Fibroblast of pulmonary artery (primary cell): Measurements from ENCODE around the gene MTCL1.

Source experiments
- DNase-seq: peaks from one replicate; pipeline ENCODE4 v3.0.0-alpha.2; 2010; ENCODE audit warnings: low read depth
- H3K4me3 ChIP-seq: replicated peaks from 2 replicates; pipeline ENCODE4 v1.5.1; 2011; ENCODE audit warnings: low read depth, mild to moderate bottlenecking, control low read depth, low read length, moderate library complexity
- CTCF ChIP-seq: IDR thresholded peaks from 2 replicates; pipeline ENCODE4 v1.5.1; 2011; ENCODE audit warnings: mild to moderate bottlenecking, control low read depth, low read length, inconsistent platforms; ENCODE audit errors: missing control alignments

MTCL1 gene

GRCh38 chr18:8709248-8710059 lies 4.1 kb downstream of the MTCL1 start:
- DNase-seq: no peak
- TF ChIP-seq CTCF: no peak
- no peak overlapping the region for H3K4me3 ChIP-seq

GRCh38 chr18:8711736-8712135 lies 6.4 kb downstream of the MTCL1 start:
- TF ChIP-seq CTCF: no peak
- DNase-seq: no peak
- H3K4me3 ChIP-seq: no peak overlapping the region

GRCh38 chr18:8713691-8714090 lies 8.3 kb downstream of the MTCL1 start:
- TF ChIP-seq CTCF: no peak
- no peak for DNase-seq
- no peak overlapping the region for H3K4me3 ChIP-seq

GRCh38 chr18:8715599-8715998 lies 10.2 kb downstream of the MTCL1 start:
- no peak overlapping the region for H3K4me3 ChIP-seq
- TF ChIP-seq CTCF: no peak
- no peak for DNase-seq

GRCh38 chr18:8717011-8717770 lies 11.8 kb downstream of the MTCL1 start:
- no peak overlapping the region for H3K4me3 ChIP-seq
- no peak for DNase-seq
- TF ChIP-seq CTCF: no peak

- no peak for DNase-seq
- no peak for TF ChIP-seq CTCF
- no peak overlapping the region for H3K4me3 ChIP-seq
These were observed 13.1 kb downstream of the MTCL1 start for GRCh38 chr18:8718401-8718913.

GRCh38 chr18:8719192-8719591 lies 13.8 kb downstream of the MTCL1 start:
- no peak for TF ChIP-seq CTCF
- no peak overlapping the region for H3K4me3 ChIP-seq
- DNase-seq: no peak
